ENCODE data around the gene GRID1. TPM values are rescaled to one million over a fixed set of nuclear protein-coding genes. Genes with fewer than 3 reads are reported as not detected.

GRID1 gene
- total and polyA plus RNA-seq, 9 of the 15 experiments (the other 6 are each of a cell fraction or from before 2014, with no cell fraction given) = 0.01 to 7.2 (median 1.2) TPM

DNA sequence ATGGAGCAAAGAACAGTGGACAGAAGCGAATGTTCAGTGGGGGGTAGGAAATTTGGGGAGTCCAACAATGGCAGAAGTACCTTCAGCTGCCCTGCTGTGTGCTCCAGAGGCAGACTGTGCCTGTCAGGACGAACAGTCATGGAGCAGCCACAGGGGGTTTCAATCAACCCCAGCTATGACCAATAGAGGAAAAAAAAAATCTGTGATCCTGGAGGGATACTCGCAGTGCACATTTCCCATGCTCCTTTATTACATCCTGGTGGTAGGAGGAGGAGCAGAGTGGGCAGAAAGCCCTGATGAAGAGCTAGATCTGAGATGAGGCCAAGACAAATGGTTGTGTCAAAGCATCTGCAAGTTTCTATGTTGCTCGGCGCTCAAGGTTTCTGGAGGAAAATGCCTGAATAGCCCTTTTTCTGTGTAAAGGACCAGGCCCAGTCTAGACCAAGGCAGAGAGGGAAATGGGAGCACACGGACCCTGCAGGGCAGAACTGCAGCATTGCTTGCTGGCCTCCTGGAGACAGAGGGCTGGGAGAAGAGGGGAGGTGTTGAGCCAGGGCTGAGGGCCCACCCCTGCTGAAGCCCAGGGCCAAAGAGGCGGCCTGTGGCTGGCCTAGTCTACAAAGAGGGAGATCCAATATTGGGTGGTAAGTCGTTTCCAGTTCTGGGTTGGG, 201.5 kb downstream of the GRID1 start:
- H3K4me1 ChIP-seq (replicated peaks in 1 of 2; ENCODE audit: control insufficient read depth in 2 of 2, insufficient read depth in 2 of 2, low read length in 2 of 2) = no peaks in the 10 kb centered on the region
- H3K9me1 ChIP-seq (ENCODE audit: control insufficient read depth, insufficient read depth, low read length) = no peaks in the 10 kb centered on the region
- FAIRE-seq (no peak), DNase-seq (ENCODE audit: extremely low read depth in 1 of 4, low spot score in 3 of 4) (no peak), ATAC-seq (no peak)
- in situ Hi-C loops (cut with MboI) (no loop called here), intact Hi-C loops (cut with micrococcal nuclease) (no loop called here)
- H3K79me2 ChIP-seq (ENCODE audit: control insufficient read depth, insufficient read depth, low read length) = no peaks in the 10 kb centered on the region
- ChIA-PET POLR2A (no interaction called here), CTCF (ENCODE audit: low intra/inter-chr PET ratio) (no interaction called here)
- H3K27me3 ChIP-seq (ENCODE audit: control insufficient read depth in 2 of 2, insufficient read depth in 2 of 2, low read length in 2 of 2) = peaks cover 0 to 5% of the 10 kb centered on the region in 2 experiments; a peak in 1 of 5 replicates
- WGBS (ENCODE audit: insufficient coverage, low coverage, missing lambda C conversion rate) = 1% methylated on average over 5 of the region's 8 CpGs
- no peak overlapping the region for H3K9ac ChIP-seq (ENCODE audit: insufficient read depth in 1 of 2, low read depth in 2 of 2, low read length in 2 of 2)
- H3K4me2 ChIP-seq (ENCODE audit: insufficient read depth, low read length) = no peak overlapping the region
- H4K20me1 ChIP-seq (replicated peaks; ENCODE audit: control insufficient read depth, insufficient read depth, low read length) = no peaks in the 10 kb centered on the region
- BruUV-seq (replicated peaks) = no TSS peak
- H3K36me3 ChIP-seq (ENCODE audit: control insufficient read depth, insufficient read depth, low read length) = no peaks in the 10 kb centered on the region
- H2AFZ ChIP-seq (ENCODE audit: low read depth, low read length) = no peak overlapping the region
- no peak overlapping the region for H3K27ac ChIP-seq (ENCODE audit: extremely low read depth, low read depth, low read length)
- no peaks in the 10 kb centered on the region for H3K9me3 ChIP-seq (replicated peaks; ENCODE audit: control insufficient read depth, insufficient read depth, low read depth, low read length)
- H3K4me3 ChIP-seq = no peak overlapping the region
- TF ChIP-seq PYGO2 (tag; IDR thresholded peaks at IDR 0.05) (no peak), RBM39 (optimal IDR thresholded peaks at IDR 0.05; ENCODE audit: low read depth, low read length) (no peak), MTA2 (IDR thresholded peaks at IDR 0.05; ENCODE audit: low read depth) (no peak), HNRNPL (IDR thresholded peaks at IDR 0.05; ENCODE audit: low read depth, low read length) (no peak), MYNN (IDR thresholded peaks at IDR 0.05) (no peak), MYNN (CRISPR knock-in tag; IDR thresholded peaks at IDR 0.05) (no peak), ZNF830 (CRISPR knock-in tag; IDR thresholded peaks at IDR 0.05) (no peak), ETV1 (tag; conservative IDR thresholded peaks at IDR 0.05; ENCODE audit: low read depth) (no peak)
- TF ChIP-seq, protein P1, sequence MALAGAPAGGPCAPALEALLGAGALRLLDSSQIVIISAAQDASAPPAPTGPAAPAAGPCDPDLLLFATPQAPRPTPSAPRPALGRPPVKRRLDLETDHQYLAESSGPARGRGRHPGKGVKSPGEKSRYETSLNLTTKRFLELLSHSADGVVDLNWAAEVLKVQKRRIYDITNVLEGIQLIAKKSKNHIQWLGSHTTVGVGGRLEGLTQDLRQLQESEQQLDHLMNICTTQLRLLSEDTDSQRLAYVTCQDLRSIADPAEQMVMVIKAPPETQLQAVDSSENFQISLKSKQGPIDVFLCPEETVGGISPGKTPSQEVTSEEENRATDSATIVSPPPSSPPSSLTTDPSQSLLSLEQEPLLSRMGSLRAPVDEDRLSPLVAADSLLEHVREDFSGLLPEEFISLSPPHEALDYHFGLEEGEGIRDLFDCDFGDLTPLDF (CRISPR knock-in tag; IDR thresholded peaks at IDR 0.05) = no peak
- TF ChIP-seq, protein P2, sequence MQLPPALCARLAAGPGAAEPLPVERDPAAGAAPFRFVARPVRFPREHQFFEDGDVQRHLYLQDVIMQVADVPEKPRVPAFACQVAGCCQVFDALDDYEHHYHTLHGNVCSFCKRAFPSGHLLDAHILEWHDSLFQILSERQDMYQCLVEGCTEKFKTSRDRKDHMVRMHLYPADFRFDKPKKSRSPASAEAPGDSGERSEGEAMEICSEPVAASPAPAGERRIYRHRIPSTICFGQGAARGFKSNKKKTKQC (CRISPR knock-in tag; IDR thresholded peaks at IDR 0.05) = no peak
- TF ChIP-seq, protein P3, sequence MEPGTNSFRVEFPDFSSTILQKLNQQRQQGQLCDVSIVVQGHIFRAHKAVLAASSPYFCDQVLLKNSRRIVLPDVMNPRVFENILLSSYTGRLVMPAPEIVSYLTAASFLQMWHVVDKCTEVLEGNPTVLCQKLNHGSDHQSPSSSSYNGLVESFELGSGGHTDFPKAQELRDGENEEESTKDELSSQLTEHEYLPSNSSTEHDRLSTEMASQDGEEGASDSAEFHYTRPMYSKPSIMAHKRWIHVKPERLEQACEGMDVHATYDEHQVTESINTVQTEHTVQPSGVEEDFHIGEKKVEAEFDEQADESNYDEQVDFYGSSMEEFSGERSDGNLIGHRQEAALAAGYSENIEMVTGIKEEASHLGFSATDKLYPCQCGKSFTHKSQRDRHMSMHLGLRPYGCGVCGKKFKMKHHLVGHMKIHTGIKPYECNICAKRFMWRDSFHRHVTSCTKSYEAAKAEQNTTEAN (CRISPR knock-in tag; IDR thresholded peaks at IDR 0.05) = no peak
- TF ChIP-seq, protein P4, sequence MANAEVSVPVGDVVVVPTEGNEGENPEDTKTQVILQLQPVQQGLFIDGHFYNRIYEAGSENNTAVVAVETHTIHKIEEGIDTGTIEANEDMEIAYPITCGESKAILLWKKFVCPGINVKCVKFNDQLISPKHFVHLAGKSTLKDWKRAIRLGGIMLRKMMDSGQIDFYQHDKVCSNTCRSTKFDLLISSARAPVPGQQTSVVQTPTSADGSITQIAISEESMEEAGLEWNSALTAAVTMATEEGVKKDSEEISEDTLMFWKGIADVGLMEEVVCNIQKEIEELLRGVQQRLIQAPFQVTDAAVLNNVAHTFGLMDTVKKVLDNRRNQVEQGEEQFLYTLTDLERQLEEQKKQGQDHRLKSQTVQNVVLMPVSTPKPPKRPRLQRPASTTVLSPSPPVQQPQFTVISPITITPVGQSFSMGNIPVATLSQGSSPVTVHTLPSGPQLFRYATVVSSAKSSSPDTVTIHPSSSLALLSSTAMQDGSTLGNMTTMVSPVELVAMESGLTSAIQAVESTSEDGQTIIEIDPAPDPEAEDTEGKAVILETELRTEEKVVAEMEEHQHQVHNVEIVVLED (CRISPR knock-in tag; IDR thresholded peaks at IDR 0.05) = no peak
- TF ChIP-seq, protein P5, sequence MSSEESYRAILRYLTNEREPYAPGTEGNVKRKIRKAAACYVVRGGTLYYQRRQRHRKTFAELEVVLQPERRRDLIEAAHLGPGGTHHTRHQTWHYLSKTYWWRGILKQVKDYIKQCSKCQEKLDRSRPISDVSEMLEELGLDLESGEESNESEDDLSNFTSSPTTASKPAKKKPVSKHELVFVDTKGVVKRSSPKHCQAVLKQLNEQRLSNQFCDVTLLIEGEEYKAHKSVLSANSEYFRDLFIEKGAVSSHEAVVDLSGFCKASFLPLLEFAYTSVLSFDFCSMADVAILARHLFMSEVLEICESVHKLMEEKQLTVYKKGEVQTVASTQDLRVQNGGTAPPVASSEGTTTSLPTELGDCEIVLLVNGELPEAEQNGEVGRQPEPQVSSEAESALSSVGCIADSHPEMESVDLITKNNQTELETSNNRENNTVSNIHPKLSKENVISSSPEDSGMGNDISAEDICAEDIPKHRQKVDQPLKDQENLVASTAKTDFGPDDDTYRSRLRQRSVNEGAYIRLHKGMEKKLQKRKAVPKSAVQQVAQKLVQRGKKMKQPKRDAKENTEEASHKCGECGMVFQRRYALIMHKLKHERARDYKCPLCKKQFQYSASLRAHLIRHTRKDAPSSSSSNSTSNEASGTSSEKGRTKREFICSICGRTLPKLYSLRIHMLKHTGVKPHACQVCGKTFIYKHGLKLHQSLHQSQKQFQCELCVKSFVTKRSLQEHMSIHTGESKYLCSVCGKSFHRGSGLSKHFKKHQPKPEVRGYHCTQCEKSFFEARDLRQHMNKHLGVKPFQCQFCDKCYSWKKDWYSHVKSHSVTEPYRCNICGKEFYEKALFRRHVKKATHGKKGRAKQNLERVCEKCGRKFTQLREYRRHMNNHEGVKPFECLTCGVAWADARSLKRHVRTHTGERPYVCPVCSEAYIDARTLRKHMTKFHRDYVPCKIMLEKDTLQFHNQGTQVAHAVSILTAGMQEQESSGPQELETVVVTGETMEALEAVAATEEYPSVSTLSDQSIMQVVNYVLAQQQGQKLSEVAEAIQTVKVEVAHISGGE (CRISPR knock-in tag; IDR thresholded peaks at IDR 0.05) = no peak
- TF ChIP-seq, protein P6, sequence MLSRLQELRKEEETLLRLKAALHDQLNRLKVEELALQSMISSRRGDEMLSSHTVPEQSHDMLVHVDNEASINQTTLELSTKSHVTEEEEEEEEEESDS (CRISPR knock-in tag; IDR thresholded peaks at IDR 0.05) = no peak
